DMS153 treated with DMSO at 0.1 percent for 48 hours (cell line): ENCODE results near the gene DYNLT2.
"Not testable (repeated sequence)": the region's sequence is repeated elsewhere in the genome, so short reads cannot be mapped to it uniquely, and the experiment has no call there.

Experiments
- DNase-seq: peaks from one replicate; lab custom pipeline; 2025; ENCODE audit not compliant: unreplicated experiment; lab: John Stamatoyannopoulos, UW

DYNLT2 gene

DNA sequence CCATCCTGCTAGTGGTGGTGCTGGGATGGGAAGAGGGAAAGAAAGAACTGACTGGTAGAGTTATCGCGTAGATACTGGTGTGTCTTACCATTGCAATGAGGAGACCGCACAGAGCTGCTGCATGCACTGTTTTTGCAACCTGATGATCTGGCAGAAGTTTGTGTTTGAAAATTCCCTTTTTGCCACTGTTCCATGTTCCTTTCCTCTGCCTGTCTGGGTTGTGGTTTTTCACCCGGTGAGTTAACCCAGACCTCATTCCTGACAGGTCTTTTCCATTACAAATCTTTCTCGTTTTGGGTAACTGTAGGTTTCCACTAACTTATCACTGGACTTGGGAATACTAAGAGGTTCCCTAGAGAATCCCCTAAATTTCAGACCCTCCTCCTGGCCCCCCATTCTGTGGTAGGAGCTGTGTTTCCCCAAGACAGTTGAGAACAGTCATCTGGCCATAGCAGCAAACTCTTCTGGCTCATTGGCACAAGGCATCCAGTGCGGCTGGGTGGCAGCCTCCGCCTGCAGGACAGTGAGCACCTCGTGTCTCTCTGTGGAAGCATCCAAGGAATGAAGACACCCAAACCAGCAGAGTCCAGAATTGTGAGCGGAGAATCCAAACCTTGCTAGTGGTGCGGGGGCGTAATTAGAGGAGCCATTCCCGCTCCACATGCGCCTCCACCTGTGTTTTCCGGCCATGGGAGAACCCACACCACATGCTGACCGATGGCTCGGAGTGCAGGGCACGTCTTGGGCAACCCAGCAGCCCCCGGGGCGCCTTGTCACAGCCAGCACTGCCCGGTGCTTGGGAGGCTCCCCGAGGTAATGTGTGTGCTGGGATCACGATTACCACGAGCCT lies 32.8 kb upstream of the DYNLT2 start:
- DNase-seq: no peak

DNA sequence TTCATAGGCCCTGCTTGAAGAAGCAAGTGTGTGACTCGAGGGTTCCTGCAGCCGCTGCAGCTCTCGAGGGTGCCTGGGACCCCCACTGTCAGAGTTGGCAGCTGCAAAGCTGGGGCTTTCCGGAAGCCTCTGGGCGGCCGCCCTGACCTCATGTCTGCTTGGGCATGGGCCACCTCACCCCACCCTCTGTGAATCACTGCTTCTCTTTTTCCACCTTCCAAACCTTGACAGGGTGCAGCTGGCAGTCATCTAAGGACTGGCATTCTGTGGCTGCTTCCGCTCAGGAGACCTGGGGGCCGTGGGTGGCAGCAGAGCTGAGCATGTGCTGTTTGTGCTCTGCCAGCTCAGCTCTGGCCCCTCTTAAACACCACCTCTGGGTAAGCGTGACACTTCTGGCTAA lies 32.0 kb upstream of the DYNLT2 start:
- DNase-seq: no peak

DNA sequence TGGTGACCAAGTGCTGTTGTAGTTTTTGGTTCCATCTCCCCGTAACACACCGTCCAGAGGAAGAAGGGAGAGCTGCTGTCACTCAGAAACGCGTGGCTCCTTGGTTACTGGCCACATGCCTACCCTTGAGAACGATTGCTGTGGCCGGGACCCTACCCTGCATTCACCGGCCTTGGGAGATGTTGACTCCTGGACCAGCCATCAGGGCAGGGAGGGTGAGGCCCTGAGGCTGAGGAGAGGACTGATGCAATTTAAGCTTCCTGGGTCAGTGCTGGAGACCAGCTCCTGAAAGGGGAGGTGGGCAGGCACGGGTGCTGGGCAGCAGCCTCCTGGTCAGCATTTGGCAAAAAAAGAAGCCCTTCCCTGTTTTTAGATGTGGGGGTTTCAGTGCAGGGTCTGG lies 31.6 kb upstream of the DYNLT2 start:
- DNase-seq: no peak

DNA sequence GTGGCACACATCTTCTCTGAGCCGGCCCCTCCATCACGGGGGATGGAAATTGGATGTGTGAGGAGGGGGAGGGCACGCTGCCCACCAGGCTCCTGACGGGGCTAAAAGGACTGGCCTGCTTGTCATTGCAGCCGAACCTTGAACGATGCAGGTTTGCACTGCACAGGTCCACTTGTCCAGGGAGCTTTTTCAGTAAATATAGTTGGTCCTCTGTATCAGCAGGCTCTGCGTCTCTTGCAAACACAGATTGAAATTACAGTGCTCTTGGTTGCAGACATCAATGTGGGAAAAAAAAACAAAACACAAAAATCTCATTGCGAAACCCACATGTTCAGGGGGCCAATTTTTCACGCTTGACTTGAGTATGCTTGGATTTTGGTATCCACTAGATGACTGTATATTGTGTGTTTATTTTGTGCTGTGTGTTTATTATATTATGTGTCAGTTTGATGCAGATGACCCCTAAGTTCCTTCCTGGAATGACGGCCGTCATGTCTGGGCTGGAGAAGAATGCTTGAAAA lies 29.3 kb upstream of the DYNLT2 start:
- no peak for DNase-seq

DNA sequence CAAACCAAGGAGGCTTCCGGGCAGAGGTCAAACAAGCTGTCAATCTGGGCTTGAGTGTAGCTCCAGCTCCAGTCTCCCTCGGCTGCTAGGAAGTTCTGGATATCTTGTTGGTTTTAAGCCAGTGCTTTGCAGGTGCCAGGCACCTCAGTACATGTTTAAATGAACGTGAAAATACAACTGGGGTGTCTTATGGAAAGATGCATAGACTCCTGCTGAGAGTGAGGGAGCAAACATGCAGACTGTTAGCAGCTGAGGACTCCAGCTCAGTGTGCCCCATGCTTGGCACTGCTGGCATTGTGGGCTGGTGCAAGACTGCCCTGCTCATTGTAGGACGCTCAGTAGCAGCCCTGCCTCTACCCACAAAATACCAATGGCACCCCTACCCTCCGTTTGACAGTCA lies 28.5 kb upstream of the DYNLT2 start:
- no peak for DNase-seq

DNA sequence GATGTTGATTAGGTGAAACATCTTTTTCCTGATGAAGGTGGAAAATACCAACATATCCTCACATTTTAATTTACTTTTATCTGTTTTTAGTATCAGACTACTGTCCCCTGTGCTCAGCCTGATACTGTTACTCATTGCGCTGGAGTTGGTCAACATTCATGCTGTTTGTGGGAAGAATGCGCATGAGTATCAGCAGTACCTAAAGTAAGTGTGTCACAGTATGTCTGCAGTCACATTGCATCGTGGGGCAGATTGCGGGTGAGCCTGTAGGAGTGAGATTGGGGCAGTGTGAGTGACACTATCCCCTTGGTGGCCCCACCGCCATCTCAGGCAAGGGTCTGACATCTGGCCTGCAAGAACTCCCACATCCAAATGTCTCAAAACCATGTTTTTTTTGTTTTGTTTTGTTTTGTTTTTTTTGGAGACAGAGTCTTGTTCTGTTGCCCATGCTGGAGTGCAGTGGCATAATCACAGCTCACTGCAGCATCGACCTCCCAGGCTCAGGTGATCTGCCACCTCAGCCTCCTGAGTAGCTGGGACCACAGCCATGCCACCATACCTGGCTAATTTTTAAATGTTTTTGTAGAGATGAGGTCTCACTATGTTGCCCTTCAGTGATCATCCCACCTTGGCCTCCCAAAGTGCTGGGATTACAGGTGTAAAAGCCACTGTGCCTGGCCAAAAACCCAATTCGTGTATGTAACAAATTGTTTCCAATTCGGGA lies 27.9 kb upstream of the DYNLT2 start:
- no peak for DNase-seq

GRCh38 chr6:169778646-169779045 lies 27.3 kb upstream of the DYNLT2 start:
- no peak for DNase-seq

DNA sequence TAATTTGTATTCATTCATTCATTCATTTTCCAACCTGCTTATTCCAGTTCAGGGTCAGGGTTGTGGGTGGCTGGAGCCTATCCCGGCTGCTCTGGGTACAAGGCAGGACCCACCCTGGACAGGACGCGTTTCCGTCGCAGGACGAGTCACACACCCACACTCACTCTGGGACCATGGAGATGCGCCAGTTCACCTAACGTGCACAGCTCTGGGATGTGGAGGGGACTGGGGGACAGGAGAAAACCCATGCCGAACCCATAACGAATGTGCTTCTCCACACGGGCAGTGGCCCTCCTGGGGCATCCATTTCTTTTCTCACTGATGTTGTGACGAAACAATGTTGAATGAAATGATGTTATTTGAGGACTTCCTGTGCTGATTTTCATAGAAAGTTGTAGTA lies 26.5 kb upstream of the DYNLT2 start:
- DNase-seq: no peak

GRCh38 chr6:169776379-169776778 lies 25.0 kb upstream of the DYNLT2 start:
- no peak for DNase-seq

- DNase-seq: no peak
Measured at GRCh38 chr6:169775321-169775720, 23.9 kb upstream of the DYNLT2 start.

DNA sequence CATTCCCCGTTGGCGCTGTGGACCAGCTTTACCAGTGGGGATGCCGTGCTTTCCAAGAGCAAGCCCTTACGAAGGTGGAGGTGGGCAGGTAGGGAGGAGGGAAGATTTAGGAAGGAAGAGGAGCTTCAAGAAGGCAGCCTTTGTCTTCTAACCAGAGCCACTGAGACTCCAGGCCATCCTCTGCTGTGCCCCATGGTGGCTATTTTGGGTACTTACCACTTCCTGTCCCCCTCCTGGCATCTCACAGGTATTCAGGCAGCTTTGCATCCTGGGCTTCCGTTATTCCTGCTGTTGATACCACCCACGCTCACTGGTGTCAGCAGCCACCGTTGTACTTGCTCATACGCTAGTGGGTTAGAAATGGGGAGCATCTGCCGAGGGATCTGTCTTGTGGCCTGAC lies 23.0 kb upstream of the DYNLT2 start:
- no peak for DNase-seq

DNA sequence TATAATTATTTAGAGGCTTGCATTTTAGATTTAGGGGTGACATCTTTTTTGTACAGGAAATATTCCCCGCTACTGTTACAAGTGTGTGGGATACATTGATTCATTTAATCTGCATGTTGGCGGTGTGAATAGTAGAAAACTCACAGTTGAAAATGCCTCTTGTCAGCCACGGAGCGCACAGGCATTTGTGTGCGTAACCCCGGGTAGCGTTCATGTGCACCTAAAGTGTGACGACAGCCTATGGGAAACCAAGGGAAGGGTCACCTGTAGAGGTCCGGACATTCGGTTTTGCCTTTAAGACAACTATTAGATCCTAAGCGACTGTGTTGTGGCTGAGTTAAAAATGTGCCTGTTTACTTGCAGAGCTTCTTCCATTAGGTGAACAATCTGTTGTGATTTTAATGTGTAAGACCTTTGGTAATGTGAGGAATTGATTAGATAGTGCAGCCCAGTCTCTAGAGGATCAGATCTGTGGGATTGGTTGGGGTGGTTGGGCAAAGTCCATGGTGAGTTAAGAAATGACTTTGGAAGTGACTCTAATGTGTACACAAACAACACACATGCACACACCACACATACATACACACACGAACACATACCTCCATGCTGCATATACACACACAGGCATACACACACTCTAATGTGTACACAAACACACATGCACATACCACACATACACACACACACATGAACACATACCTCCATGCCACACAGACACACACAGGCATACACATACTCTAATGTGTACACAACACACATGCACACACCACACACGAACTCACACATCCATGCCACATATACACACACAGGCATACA lies 15.8 kb upstream of the DYNLT2 start:
- DNase-seq: no peak

DNA sequence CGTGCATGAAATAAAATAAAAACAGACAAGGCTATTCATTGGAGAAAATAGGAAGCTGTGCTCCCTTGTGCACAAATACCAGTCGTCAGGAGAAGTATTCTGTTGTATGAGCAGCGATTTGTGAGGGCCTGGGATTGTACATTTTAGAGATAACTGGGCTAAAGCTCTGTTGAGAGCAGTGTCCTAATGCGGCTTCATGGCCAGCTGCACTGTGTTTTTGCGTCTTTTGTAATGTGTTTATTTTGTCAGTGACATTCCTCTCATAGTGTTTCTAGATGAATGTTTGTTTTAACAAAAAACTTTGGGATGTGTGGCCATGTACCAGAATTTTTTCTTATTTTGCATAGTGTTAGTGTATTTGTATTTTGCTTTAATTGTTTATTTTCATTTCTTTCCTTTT lies 14.9 kb upstream of the DYNLT2 start:
- no peak for DNase-seq

DNA sequence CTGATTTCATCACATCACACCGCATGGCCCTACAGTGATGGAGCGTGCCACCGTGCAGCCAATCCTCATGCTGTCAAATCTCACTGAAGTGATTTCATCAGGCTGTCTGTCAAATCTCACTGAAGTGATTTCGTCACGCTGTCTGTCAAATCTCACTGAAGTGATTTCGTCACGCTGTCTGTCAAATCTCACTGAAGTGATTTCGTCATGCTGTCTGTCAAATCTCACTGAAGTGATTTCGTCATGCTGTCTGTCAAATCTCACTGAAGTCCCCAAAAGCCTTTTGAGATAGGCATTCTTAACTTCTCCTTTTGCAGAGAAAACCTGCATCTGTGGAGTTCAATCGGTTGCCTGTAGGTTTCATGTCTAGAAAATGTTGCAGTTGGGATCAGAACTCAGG lies 14.4 kb upstream of the DYNLT2 start:
- DNase-seq: not testable (repeated sequence)

DNA sequence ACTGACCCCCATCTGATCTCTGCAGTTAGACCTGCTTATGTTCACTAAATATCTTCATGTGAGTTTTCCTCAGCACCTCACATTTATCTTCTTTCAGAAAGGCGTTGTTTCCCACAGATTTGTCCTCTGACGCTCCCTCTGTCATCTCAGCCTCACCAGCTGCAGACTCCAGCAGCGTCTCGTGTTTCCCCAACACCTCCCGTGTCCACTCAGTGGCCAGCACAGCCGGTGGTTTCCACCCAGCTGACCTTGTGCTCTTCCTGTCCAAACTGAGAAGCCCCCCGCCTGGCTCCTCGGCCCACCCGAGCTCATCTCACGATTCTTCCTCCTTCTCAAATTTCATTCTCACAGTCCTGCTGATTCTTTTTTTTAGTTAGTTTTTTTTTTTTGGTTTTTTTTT lies 12.5 kb upstream of the DYNLT2 start:
- no peak for DNase-seq

DNA sequence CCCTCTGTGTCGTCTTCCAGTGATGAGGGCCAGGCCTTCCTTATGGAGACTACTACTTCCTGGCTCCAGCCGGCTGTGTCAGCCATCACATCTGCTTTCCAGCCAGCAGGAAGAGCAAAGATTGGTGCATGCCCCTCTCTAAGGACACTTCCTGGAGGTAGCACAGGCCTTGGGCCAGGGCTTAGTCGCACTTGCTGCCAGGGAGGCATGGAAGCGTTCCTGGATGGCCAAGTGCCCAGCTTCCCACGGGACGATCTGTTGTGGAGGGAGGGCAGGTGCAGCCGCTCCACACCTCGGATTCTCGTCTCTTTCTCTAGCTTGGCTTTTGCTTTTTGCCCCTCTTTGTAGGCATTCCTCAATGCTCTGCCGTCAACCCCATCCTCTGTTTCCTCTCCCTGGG lies 11.9 kb upstream of the DYNLT2 start:
- DNase-seq: no peak

DNA sequence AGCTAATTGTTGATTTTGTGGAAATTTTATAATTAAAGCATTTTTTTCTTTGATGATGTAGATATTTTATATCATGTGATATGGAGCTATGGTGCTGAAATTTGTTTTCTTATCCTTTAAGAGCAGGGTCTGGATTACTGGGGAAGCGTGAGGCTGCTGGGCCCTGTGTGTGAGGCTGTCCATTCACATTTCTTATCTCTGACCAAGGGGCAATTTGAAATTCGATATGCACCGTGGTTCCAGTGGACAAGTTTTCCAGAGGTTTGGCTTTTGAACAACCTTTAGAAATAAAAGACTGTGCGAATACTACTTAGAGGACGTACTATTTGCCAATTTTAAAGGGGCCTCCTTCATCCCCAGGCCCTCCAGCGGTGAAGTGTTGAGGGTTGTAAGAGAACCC lies 3.8 kb upstream of the DYNLT2 start:
- no peak for DNase-seq

GRCh38 chr6:169752074-169752623 lies 777 bp upstream of the DYNLT2 start:
- no peak for DNase-seq

- DNase-seq: no peak
Measured at GRCh38 chr6:169746556-169746955, 4.8 kb downstream of the DYNLT2 start.

DNA sequence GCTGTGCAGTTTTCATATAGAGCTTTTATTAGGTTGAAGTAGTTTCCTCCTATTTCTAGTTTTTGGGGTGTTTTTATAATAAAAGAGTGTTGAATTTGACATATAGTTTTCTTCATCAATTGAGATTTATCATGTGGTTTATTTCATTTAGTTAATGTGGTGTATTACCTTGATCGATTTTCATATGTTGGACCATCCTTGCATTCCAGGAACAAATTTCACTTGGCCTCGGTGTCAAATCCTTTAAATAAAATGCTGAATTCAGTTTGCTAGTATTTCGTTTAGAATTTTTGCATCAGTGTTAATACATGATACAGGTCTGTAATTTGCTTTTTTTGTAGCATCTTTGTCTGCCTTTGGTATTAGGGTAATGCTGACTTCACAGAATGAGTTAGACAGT lies 6.0 kb downstream of the DYNLT2 start:
- DNase-seq: no peak

DNA sequence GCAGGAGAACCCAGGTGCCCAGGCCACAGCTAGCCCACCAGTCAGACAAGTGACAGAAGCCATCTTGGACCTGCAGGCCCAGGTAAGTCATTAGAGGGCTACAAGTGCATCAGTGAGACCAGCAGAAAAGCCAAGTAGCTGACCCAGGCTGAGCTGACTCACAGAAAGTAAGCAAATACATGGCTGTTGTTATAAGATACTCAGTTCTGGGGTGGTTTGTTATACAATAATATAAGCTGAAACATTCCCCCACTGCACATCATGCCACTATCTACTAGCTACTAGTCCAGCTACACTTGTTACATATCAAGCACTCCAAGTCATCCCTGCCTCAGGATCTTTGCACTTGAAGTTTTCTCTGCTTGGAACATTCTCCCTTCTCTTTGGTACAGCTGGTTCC lies 10.0 kb downstream of the DYNLT2 start:
- no peak for DNase-seq
